Ishikawa (cell line): ENCODE measurements around the gene NEO1.

ENCODE experiments used
- CEBPB ChIP-seq: IDR thresholded peaks from 2 replicates; pipeline ENCODE4 v1.6.1; 2012
- CREB1 ChIP-seq: IDR thresholded peaks from 2 replicates; pipeline ENCODE4 v1.6.1; 2012; ENCODE audit warnings: low read depth
- EGR1 ChIP-seq: IDR thresholded peaks from 2 replicates; pipeline ENCODE4 v1.6.1; 2012
- EP300 ChIP-seq: IDR thresholded peaks from 2 replicates; pipeline ENCODE4 v1.6.1; 2012; ENCODE audit warnings: borderline replicate concordance
- FOXM1 ChIP-seq: IDR thresholded peaks from 2 replicates; pipeline ENCODE4 v1.6.1; 2012; ENCODE audit warnings: low read depth, borderline replicate concordance
- MAX ChIP-seq: IDR thresholded peaks from 2 replicates; pipeline ENCODE4 v1.6.1; 2012
- NFIC ChIP-seq: IDR thresholded peaks from 2 replicates; pipeline ENCODE4 v1.6.1; 2012
- RAD21 ChIP-seq: IDR thresholded peaks from 2 replicates; pipeline ENCODE4 v1.6.1; 2012; ENCODE audit warnings: low read depth
- REST ChIP-seq: IDR thresholded peaks from 2 replicates; pipeline ENCODE4 v1.6.1; 2012; ENCODE audit warnings: low read depth, mild to moderate bottlenecking
- TAF1 ChIP-seq: IDR thresholded peaks from 2 replicates; pipeline ENCODE4 v1.6.1; 2012; ENCODE audit warnings: low read depth, mild to moderate bottlenecking
- TCF12 ChIP-seq: IDR thresholded peaks from 2 replicates; pipeline ENCODE4 v1.6.1; 2012; ENCODE audit warnings: low read depth
- TEAD4 ChIP-seq: IDR thresholded peaks from 2 replicates; pipeline ENCODE4 v1.6.1; 2012
- USF1 ChIP-seq: IDR thresholded peaks from 2 replicates; pipeline ENCODE4 v1.6.1; 2012
- YY1 ChIP-seq: IDR thresholded peaks from 2 replicates; pipeline ENCODE4 v1.6.1; 2012; ENCODE audit warnings: low read depth
- ZBTB7A ChIP-seq: IDR thresholded peaks from 2 replicates; pipeline ENCODE4 v1.6.1; 2012; ENCODE audit warnings: low read depth

NEO1 gene

GRCh38 chr15:73114064-73114463, 61.8 kb downstream of the NEO1 start:
- TF ChIP-seq EGR1 = no peak
- TF ChIP-seq CEBPB = no peak
- TF ChIP-seq MAX = no peak
- no peak for TF ChIP-seq TCF12
- no peak for TF ChIP-seq EP300
- no peak for TF ChIP-seq ZBTB7A
- TF ChIP-seq RAD21 = no peak
- no peak for TF ChIP-seq YY1
- no peak for TF ChIP-seq REST

GRCh38 chr15:73116164-73116563, 63.9 kb downstream of the NEO1 start:
- TF ChIP-seq CEBPB (no peak), EGR1 (no peak), ZBTB7A (no peak), NFIC (no peak)

GRCh38 chr15:73118055-73118454, 65.8 kb downstream of the NEO1 start:
- TF ChIP-seq TAF1 (no peak), NFIC (no peak), EP300 (no peak), TCF12 (no peak), FOXM1 (no peak), CEBPB (no peak), ZBTB7A (no peak), USF1 (no peak), CREB1 (no peak), YY1 (no peak), REST (no peak), MAX (no peak), EGR1 (no peak)

GRCh38 chr15:73119478-73119877, 67.2 kb downstream of the NEO1 start:
- TF ChIP-seq USF1 (no peak), TEAD4 (no peak), TAF1 (no peak), REST (no peak), FOXM1 (no peak), EGR1 (no peak), MAX (no peak)

- no peak for TF ChIP-seq NFIC
- TF ChIP-seq EP300 = no peak
- no peak for TF ChIP-seq EGR1
- TF ChIP-seq TCF12 = no peak
- TF ChIP-seq USF1 = no peak
- no peak for TF ChIP-seq TEAD4
- no peak for TF ChIP-seq TAF1
Measured at GRCh38 chr15:73120269-73120668, 68.0 kb downstream of the NEO1 start.
